BLaER1 treated with 17β-estradiol and CSF1 and Interleukin-3, amounts not matched to agents 10 nM and 100 nM (cell line): ENCODE data around the gene MACO1.
"Not testable (repeated sequence)": the region's sequence is repeated elsewhere in the genome, so short reads cannot be mapped to it uniquely, and the experiment has no call there.

Source experiments
- H3K27ac ChIP-seq, 11 experiments: shearing (Covaris generic); formaldehyde crosslinking; 2 replicates each; pipeline ENCODE4 v1.8.1; 2022
- H3K27me3 ChIP-seq, 11 experiments: shearing (Covaris generic); formaldehyde crosslinking; 2 replicates each; pipeline ENCODE4 v1.8.1; 2022
- H3K36me3 ChIP-seq, 11 experiments: shearing (Covaris generic); formaldehyde crosslinking; 2 replicates each; pipeline ENCODE4 v1.8.1; 2022
- H3K4me1 ChIP-seq, 10 experiments: shearing (Covaris generic); formaldehyde crosslinking; 2 replicates each; pipeline ENCODE4 v1.8.1; 2022
- H3K4me2 ChIP-seq, 11 experiments: shearing (Covaris generic); formaldehyde crosslinking; 2 replicates each; pipeline ENCODE4 v1.8.1; 2022
- H3K4me3 ChIP-seq, 10 experiments: shearing (Covaris generic); formaldehyde crosslinking; 2 replicates each; pipeline ENCODE4 v1.8.1; 2022
- H3K9ac ChIP-seq, 11 experiments: shearing (Covaris generic); formaldehyde crosslinking; 2 replicates each; pipeline ENCODE4 v1.8.1; 2022
- H3K9me3 ChIP-seq, 11 experiments: shearing (Covaris generic); formaldehyde crosslinking; replicated peaks in 1 of 11; 2 replicates each; pipeline ENCODE4 v1.8.1; 2022
- H4K20me1 ChIP-seq, 11 experiments: shearing (Covaris generic); formaldehyde crosslinking; 2 replicates each; pipeline ENCODE4 v1.8.1; 2022
- Cebpa-rat ChIP-seq, 11 experiments: shearing (Covaris generic); IDR thresholded peaks; 2 replicates each; pipeline ENCODE4 v1.8.1; 2022

The MACO1 gene

DNA sequence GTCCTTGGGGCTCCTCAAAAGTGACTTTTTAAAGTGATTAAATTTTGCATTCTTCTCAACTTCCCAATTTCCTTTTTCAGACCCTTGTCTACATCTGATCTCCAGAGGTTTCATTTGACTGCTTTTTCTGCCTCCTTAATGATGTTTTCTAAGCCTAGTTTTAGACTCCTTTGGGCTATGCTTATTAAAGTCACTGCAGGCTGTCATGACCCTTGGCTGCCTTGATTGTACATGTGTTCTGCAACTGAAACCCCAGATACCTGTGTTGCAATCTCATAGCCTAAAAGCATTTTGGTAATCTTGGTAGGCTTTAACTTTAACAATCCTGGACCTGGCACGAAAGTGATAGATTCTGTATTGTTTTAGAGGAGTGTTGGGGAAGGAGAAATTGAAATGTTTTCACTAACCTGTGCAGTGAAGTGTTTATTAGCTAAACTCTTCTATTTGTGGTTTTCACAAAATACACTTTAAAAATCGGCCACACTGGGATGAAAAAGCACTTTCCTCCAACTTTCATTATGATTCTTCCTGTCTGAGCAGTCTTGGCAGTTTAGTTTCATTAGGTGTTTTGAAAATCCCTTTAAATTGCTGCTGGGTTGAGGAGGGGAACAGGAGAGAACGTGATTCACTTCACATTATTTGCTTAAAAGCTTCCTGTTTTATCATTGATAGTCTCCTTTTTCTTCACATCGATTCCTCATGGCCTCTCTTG is 4.9 kb downstream of the MACO1 start:
- no peak for TF ChIP-seq Cebpa-rat (IDR thresholded peaks at IDR 0.05)
- no peaks in the 10 kb centered on the region for H3K27me3 ChIP-seq
- peak overlapping the region; percentile 63 to 96 (median 78) for H3K4me2 ChIP-seq
- H3K4me1 ChIP-seq: peaks cover 46 to 54% (median 51%) of the 10 kb centered on the region in 10 experiments
- peak overlapping the region in 9 of 11 experiments; percentile 2 to 55 (median 21); a peak in 10 of 22 replicates for H3K9ac ChIP-seq
- H4K20me1 ChIP-seq: peaks cover 34 to 93% (median 80%) of the 10 kb centered on the region in 11 experiments; a peak in 21 of 22 replicates
- peak overlapping the region in 7 of 11 experiments; percentile 7 to 42 (median 29); a peak in 9 of 22 replicates for H3K27ac ChIP-seq
- H3K36me3 ChIP-seq: peaks cover 0 to 43% (median 12%) of the 10 kb centered on the region in 11 experiments; a peak in 12 of 22 replicates
- H3K4me3 ChIP-seq: no peak overlapping the region; a peak in 1 of 20 replicates
- no peaks in the 10 kb centered on the region for H3K9me3 ChIP-seq

DNA sequence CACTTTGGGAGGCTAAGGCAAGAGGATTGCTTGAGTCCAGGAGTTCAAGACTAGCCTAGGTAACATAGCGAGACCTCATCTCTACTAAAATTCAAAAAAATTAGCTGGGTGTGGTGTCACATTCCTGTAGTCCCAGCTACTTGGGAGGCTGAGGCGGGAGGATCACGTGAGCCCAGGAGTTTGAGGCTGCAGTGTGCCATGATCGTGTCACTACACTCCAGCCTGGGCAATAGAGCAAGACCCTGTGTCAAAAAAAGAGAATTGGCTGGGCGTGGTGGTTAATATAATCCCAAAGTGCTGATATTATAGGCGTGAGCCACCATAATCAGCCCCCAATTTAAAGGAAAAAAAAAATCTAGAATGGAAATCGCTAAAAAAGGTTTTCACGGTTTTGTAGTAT is 7.0 kb downstream of the MACO1 start:
- Histone ChIP-seq H3K36me3 (peaks cover 0 to 45% (median 16%) of the 10 kb centered on the region in 11 experiments; a peak in 12 of 22 replicates), H3K9ac (no peak overlapping the region), H3K27me3 (no peaks in the 10 kb centered on the region), H4K20me1 (peaks cover 37 to 99% (median 88%) of the 10 kb centered on the region in 11 experiments; a peak in 21 of 22 replicates), H3K4me3 (no peak overlapping the region), H3K4me2 (no peak overlapping the region), H3K4me1 (peaks cover 37 to 46% (median 42%) of the 10 kb centered on the region in 10 experiments), H3K9me3 (no peaks in the 10 kb centered on the region), H3K27ac (no peak overlapping the region)
- TF ChIP-seq Cebpa-rat (IDR thresholded peaks at IDR 0.05): no peak

GRCh38 chr1:25439287-25439686 is 8.6 kb downstream of the MACO1 start:
- Histone ChIP-seq H3K4me3 (no peak overlapping the region), H3K4me2 (no peak overlapping the region), H3K9me3 (no peaks in the 10 kb centered on the region), H3K36me3 (peaks cover 0 to 38% (median 16%) of the 10 kb centered on the region in 11 experiments; a peak in 12 of 22 replicates), H3K27ac (no peak overlapping the region), H3K4me1 (peaks cover 23 to 30% (median 26%) of the 10 kb centered on the region in 10 experiments), H3K9ac (no peak overlapping the region), H4K20me1 (peaks cover 45 to 99% (median 88%) of the 10 kb centered on the region in 11 experiments; a peak in 20 of 22 replicates), H3K27me3 (no peaks in the 10 kb centered on the region)
- TF ChIP-seq Cebpa-rat (IDR thresholded peaks at IDR 0.05): no peak

GRCh38 chr1:25442178-25442577 is 11.5 kb downstream of the MACO1 start:
- no peaks in the 10 kb centered on the region for H3K9me3 ChIP-seq
- H3K36me3 ChIP-seq: peaks cover 5 to 35% (median 17%) of the 10 kb centered on the region in 11 experiments; a peak in 20 of 22 replicates
- peaks cover 6 to 29% (median 20%) of the 10 kb centered on the region in 10 experiments; a peak in 17 of 20 replicates for H3K4me1 ChIP-seq
- no peak overlapping the region for H3K27ac ChIP-seq
- no peak overlapping the region for H3K4me3 ChIP-seq
- no peaks in the 10 kb centered on the region for H3K27me3 ChIP-seq
- no peak for TF ChIP-seq Cebpa-rat (IDR thresholded peaks at IDR 0.05)
- H4K20me1 ChIP-seq: peaks cover 42 to 99% (median 89%) of the 10 kb centered on the region in 11 experiments; a peak in 20 of 22 replicates
- no peak overlapping the region for H3K9ac ChIP-seq
- no peak overlapping the region for H3K4me2 ChIP-seq

DNA sequence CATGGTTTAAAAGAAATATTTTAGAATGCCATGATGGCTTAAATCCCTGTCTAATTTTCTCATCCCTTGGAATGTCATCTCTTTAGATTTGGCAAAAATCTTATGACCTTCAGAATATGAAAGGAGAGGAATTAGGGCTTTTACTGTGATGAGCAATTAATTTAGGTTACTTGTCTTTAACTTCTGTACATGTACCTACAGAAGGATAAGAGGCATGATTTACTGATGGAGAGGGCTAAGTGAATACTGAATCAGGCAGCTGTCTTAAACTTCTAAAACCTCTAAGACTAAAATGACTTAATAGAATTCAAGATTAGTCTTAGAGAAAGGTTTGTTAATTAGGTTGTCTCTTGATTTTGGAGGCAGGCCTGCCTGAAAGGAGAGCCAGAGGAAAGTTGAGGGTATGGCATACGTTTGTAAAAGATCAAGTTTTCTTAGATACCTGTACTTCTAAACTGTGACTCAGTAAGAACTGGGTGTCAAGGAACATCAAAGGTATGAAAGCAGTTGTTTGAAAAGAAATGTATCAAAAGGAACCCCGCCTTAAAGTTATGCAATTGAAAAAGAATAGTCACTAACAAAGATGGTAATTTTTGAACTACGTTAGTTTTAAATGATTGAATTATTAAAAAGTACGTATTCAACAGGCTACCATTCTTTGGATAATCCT is 12.5 kb downstream of the MACO1 start:
- no peak overlapping the region for H3K9ac ChIP-seq

DNA sequence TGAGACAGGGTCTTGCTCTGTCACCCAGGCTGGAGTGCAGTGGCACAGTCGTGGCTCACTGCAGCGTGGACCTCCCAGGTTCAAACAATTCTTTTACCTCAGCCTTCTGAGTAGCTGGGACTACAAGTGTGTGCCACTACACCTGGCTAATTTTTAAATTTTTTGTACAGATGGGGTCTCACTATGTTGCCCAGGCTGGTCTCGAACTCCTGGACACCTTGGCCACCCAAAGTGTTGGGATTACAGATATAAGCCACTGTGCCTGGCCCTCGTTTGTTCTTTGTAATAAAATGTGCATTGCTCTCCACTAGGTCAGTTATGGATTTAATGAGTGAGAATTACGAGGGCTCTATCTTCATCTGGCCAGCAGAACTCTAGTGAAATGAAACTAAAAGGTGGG is 13.9 kb downstream of the MACO1 start:
- H3K9ac ChIP-seq, H3K9me3 ChIP-seq, H3K27me3 ChIP-seq, H3K27ac ChIP-seq, H3K4me3 ChIP-seq: not testable (repeated sequence)
- H3K4me2 ChIP-seq: peak overlapping the region in 5 of 11 experiments; percentile 6 to 15 (median 14); a peak in 3 of 22 replicates
- H3K36me3 ChIP-seq: peaks cover 27 to 43% (median 31%) of the 10 kb centered on the region in 11 experiments
- H3K4me1 ChIP-seq: peaks cover 6 to 35% (median 20%) of the 10 kb centered on the region in 10 experiments; a peak in 17 of 20 replicates
- H4K20me1 ChIP-seq: peaks cover 35 to 86% (median 69%) of the 10 kb centered on the region in 11 experiments; a peak in 20 of 22 replicates

More for the DNA sequence above, 12.5 kb downstream of the MACO1 start:
- TF ChIP-seq Cebpa-rat (IDR thresholded peaks at IDR 0.05): no peak
- no peaks in the 10 kb centered on the region for H3K27me3 ChIP-seq
- H3K9me3 ChIP-seq: no peaks in the 10 kb centered on the region
- H3K4me1 ChIP-seq: peaks cover 6 to 35% (median 20%) of the 10 kb centered on the region in 10 experiments; a peak in 17 of 20 replicates
- H3K4me2 ChIP-seq: no peak overlapping the region
- no peak overlapping the region for H3K4me3 ChIP-seq
- H3K27ac ChIP-seq: no peak overlapping the region
- peaks cover 38 to 98% (median 81%) of the 10 kb centered on the region in 11 experiments; a peak in 20 of 22 replicates for H4K20me1 ChIP-seq
- H3K36me3 ChIP-seq: peaks cover 15 to 35% (median 17%) of the 10 kb centered on the region in 11 experiments

DNA sequence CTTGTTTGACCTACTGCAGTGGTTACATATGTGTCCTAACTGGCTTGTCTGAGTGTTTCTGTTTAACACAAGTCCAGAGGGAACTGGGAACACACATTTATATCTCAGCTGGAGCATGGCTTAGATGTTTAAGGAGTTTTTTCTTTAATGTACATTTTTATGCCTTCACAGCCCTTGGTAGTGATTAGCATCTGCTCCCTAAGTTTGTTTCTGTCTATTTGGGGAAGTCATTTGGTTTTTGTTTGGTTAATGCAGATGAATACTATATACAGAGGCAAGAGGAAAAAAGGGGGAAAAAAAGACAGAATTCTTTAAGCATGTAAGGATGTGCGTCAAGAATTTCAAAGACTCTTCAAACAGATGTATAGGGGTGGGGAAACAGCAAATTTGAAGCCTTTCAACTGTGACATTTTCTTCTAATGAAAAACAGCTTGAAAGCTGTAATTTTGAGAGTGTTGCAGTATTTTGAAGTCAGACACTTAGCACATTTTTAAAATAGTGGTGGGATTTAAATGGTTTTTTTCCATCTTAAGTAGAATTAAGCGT is 15.4 kb downstream of the MACO1 start:
- H3K9ac ChIP-seq: peak overlapping the region in 1 of 11 experiments; percentile 25; a peak in 1 of 22 replicates
- H4K20me1 ChIP-seq: peaks cover 30 to 71% (median 60%) of the 10 kb centered on the region in 11 experiments; a peak in 20 of 22 replicates
- H3K36me3 ChIP-seq: peaks cover 32 to 44% (median 37%) of the 10 kb centered on the region in 11 experiments
- peaks cover 6 to 47% (median 26%) of the 10 kb centered on the region in 10 experiments; a peak in 17 of 20 replicates for H3K4me1 ChIP-seq
- H3K4me3 ChIP-seq: no peak overlapping the region
- H3K27me3 ChIP-seq: no peaks in the 10 kb centered on the region
- peak overlapping the region in 8 of 11 experiments; percentile 4 to 63 (median 38); a peak in 10 of 22 replicates for H3K4me2 ChIP-seq
- H3K27ac ChIP-seq: no peak overlapping the region
- TF ChIP-seq Cebpa-rat (IDR thresholded peaks at IDR 0.05): no peak
- no peaks in the 10 kb centered on the region for H3K9me3 ChIP-seq

DNA sequence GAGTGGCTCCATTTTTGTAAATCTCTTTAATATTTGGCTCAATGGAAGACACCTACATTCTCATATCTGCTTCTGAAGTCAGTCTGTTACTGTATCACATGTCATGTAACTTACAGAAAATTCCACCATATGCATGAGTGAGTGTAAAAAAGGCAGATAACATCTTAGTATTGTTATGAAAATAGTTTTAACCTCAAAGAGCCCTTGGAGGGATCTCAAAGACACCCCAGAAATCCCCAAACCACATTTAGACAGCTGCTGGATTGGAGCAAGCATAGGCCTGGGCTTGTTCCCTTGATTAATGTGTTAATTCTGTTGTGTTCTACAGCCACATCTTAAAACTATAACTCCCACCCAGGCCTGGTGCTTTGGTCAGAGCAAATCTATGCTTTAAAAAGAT is 16.9 kb downstream of the MACO1 start:
- TF ChIP-seq Cebpa-rat (IDR thresholded peaks at IDR 0.05): no peak
- H3K4me2 ChIP-seq: 0 out of 22 replicates have a peak overlapping the region, but pooled peaks of 1 of the 11 experiments have one; percentile 1
- peaks cover 20 to 64% (median 47%) of the 10 kb centered on the region in 11 experiments; a peak in 20 of 22 replicates for H4K20me1 ChIP-seq
- H3K36me3 ChIP-seq: peaks cover 32 to 44% (median 36%) of the 10 kb centered on the region in 11 experiments
- H3K27me3 ChIP-seq: no peaks in the 10 kb centered on the region
- H3K4me3 ChIP-seq: no peak overlapping the region
- H3K4me1 ChIP-seq: peaks cover 16 to 59% (median 37%) of the 10 kb centered on the region in 10 experiments
- H3K9ac ChIP-seq: no peak overlapping the region
- H3K27ac ChIP-seq: no peak overlapping the region
- H3K9me3 ChIP-seq: no peaks in the 10 kb centered on the region
